ENCODE data around the gene EZR. TPM values are rescaled to one million over a fixed set of nuclear protein-coding genes. Genes with fewer than 3 reads are reported as not detected.
A peak's percentile ranks its signal among the peaks of the same experiment; 100 is the strongest.

Gene EZR
- total and polyA plus RNA-seq, 2 donors (not counting 1 experiment from before 2014, with no cell fraction given): 227 to 945 TPM

DNA sequence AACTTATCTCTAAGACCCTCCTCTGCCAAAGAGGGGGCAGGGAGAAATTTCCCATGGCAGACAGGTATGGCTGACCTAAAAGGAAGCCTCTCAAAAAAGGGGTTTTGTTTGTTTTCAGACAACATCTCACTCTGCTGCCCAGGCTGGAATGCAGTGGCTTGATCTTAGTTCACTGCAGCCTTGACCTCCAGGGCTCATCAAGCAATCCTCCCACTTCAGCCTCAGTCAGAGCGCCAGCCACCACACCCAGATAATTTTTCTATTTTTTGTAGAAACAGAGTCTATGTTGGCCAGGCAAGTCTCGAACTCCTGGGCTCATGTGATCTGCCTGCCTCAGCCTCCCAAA lies 3.8 kb downstream of the EZR start:
- no peak for TF ChIP-seq EZH2 (IDR thresholded peaks at IDR 0.05; ENCODE audit: borderline replicate concordance, insufficient read depth, low read depth, low read length, poor library complexity, severe bottlenecking)
- TF ChIP-seq, protein P1, sequence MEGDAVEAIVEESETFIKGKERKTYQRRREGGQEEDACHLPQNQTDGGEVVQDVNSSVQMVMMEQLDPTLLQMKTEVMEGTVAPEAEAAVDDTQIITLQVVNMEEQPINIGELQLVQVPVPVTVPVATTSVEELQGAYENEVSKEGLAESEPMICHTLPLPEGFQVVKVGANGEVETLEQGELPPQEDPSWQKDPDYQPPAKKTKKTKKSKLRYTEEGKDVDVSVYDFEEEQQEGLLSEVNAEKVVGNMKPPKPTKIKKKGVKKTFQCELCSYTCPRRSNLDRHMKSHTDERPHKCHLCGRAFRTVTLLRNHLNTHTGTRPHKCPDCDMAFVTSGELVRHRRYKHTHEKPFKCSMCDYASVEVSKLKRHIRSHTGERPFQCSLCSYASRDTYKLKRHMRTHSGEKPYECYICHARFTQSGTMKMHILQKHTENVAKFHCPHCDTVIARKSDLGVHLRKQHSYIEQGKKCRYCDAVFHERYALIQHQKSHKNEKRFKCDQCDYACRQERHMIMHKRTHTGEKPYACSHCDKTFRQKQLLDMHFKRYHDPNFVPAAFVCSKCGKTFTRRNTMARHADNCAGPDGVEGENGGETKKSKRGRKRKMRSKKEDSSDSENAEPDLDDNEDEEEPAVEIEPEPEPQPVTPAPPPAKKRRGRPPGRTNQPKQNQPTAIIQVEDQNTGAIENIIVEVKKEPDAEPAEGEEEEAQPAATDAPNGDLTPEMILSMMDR (IDR thresholded peaks at IDR 0.05): no peak
- Mint-ChIP-seq H3K27ac (peak overlapping the region; percentile 92), H3K4me3 (peak overlapping the region; percentile 88), H3K4me1 (peaks cover 65% of the 10 kb centered on the region), H3K9me3 (ENCODE audit: insufficient read depth) (no peaks in the 10 kb centered on the region), H3K27me3 (no peaks in the 10 kb centered on the region)
- Histone ChIP-seq H3K27me3 (replicated peaks in 1 of 4; ENCODE audit: control extremely low read depth in 1 of 4, control insufficient read depth in 3 of 4, insufficient read depth in 4 of 4, low read length in 3 of 4) (no peaks in the 10 kb centered on the region), H3K27ac (ENCODE audit: low read length in 2 of 2) (peak overlapping the region; percentile 96 to 99), H3K79me2 (ENCODE audit: control insufficient read depth, insufficient read depth, low read length) (peaks cover 77% of the 10 kb centered on the region), H3K9ac (ENCODE audit: low read length) (peak overlapping the region; percentile 94), H3K4me1 (ENCODE audit: control insufficient read depth in 2 of 2, insufficient read depth in 2 of 2, low read length in 2 of 2) (peaks cover 65 to 76% of the 10 kb centered on the region in 2 donors), H3K9me3 (ENCODE audit: control extremely low read depth in 1 of 3, control insufficient read depth in 2 of 3, insufficient read depth in 1 of 3, low read length in 2 of 3) (peaks cover 0 to 10% (median 2%) of the 10 kb centered on the region in 3 donors), H3K4me2 (replicated peaks; ENCODE audit: low read depth, low read length, poor library complexity, severe bottlenecking) (peak overlapping the region; percentile 95), H3K36me3 (replicated peaks in 1 of 2; ENCODE audit: control extremely low read depth in 1 of 2, control insufficient read depth in 1 of 2, extremely low read depth in 1 of 2, insufficient read depth in 2 of 2, low read length in 1 of 2) (peaks cover 4 to 74% of the 10 kb centered on the region in 2 experiments), H3K4me3 (ENCODE audit: control extremely low read depth in 1 of 5, extremely low read depth in 1 of 5, insufficient read depth in 1 of 5, low read depth in 2 of 5, low read length in 4 of 5) (peak overlapping the region in 4 of 5 experiments; percentile 60 to 100 (median 80)), H4K20me1 (ENCODE audit: control insufficient read depth, insufficient read depth, low read length, poor library complexity, severe bottlenecking) (peaks cover 70% of the 10 kb centered on the region), H2AFZ (ENCODE audit: insufficient read depth, low read depth, low read length, poor library complexity, severe bottlenecking) (no peak overlapping the region)
- DNase-seq: no peak
- ChIA-PET CTCF (interaction anchor here (1.0 to 5.2 kb wide), 3 partner anchors 16 to 111 kb away, joined by 3 to 27 read pairs (median 7); no protein-coding TSS in a partner anchor), POLR2A (interaction anchor here (5.2 kb wide), 1 partner anchor 53 kb away, joined by 77 read pairs; no protein-coding TSS in a partner anchor)
- intact Hi-C loops (cut with micrococcal nuclease): loop anchor here (5.0 kb wide), 1 partner anchor 227 kb away; the partner anchor contains the start of gene TAGAP
- ATAC-seq (ENCODE audit: low read depth): no peak
- WGBS (ENCODE audit: insufficient coverage): no CpG with 5 or more reads among the region's 2 CpGs

DNA sequence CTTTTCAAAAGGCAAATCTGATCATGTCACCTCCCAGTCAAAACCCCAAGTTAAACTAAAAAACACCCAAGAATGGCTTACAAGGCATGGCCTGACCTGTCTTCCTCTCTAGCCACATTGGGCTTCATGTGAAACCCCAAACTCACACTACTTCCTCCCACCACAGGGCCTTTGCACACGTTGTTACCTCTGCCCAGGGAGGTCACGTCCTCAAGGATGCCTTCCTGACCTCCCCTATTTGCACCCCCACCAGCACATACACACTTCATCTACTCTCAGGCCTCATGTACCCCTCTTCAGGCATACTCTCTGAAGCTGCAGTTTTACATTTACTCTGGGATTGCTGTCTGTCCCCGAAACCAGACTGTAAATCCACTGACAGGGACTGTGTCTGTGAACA lies 6.1 kb downstream of the EZR start:
- Histone ChIP-seq H3K9me3 (ENCODE audit: control extremely low read depth in 1 of 3, control insufficient read depth in 2 of 3, insufficient read depth in 1 of 3, low read length in 2 of 3) (peaks cover 0 to 3% (median 0%) of the 10 kb centered on the region in 3 donors), H3K36me3 (replicated peaks in 1 of 2; ENCODE audit: control extremely low read depth in 1 of 2, control insufficient read depth in 1 of 2, extremely low read depth in 1 of 2, insufficient read depth in 2 of 2, low read length in 1 of 2) (peaks cover 4 to 93% of the 10 kb centered on the region in 2 experiments), H3K79me2 (ENCODE audit: control insufficient read depth, insufficient read depth, low read length) (peaks cover 100% of the 10 kb centered on the region), H3K4me3 (ENCODE audit: control extremely low read depth in 1 of 5, extremely low read depth in 1 of 5, insufficient read depth in 1 of 5, low read depth in 2 of 5, low read length in 4 of 5) (peak overlapping the region in 3 of 5 experiments; percentile 6 to 100 (median 69)), H2AFZ (ENCODE audit: insufficient read depth, low read depth, low read length, poor library complexity, severe bottlenecking) (no peak overlapping the region), H3K4me2 (replicated peaks; ENCODE audit: low read depth, low read length, poor library complexity, severe bottlenecking) (peak overlapping the region; percentile 95), H4K20me1 (ENCODE audit: control insufficient read depth, insufficient read depth, low read length, poor library complexity, severe bottlenecking) (peaks cover 80% of the 10 kb centered on the region), H3K9ac (ENCODE audit: low read length) (peak overlapping the region; percentile 94), H3K27me3 (replicated peaks in 1 of 4; ENCODE audit: control extremely low read depth in 1 of 4, control insufficient read depth in 3 of 4, insufficient read depth in 4 of 4, low read length in 3 of 4) (no peaks in the 10 kb centered on the region), H3K27ac (ENCODE audit: low read length in 2 of 2) (peak overlapping the region; percentile 96 to 99), H3K4me1 (ENCODE audit: control insufficient read depth in 2 of 2, insufficient read depth in 2 of 2, low read length in 2 of 2) (peaks cover 88 to 92% of the 10 kb centered on the region in 2 donors)
- intact Hi-C loops (cut with micrococcal nuclease): no loop called here
- CTCF ChIA-PET: interaction anchor here (1.2 to 5.2 kb wide), 9 partner anchors 9 to 159 kb away, joined by 3 to 27 read pairs (median 9); no protein-coding TSS in a partner anchor
- no peaks in the 10 kb centered on the region for H3K9me3 Mint-ChIP-seq (ENCODE audit: insufficient read depth)
- WGBS (ENCODE audit: insufficient coverage): 60% methylated on average over 3 of the region's 3 CpGs
- peak overlapping the region; percentile 73 for H3K27ac Mint-ChIP-seq
- no peaks in the 10 kb centered on the region for H3K27me3 Mint-ChIP-seq
- DNase-seq (no peak), ATAC-seq (ENCODE audit: low read depth) (no peak)
- peaks cover 79% of the 10 kb centered on the region for H3K4me1 Mint-ChIP-seq
- TF ChIP-seq EZH2 (IDR thresholded peaks at IDR 0.05; ENCODE audit: borderline replicate concordance, insufficient read depth, low read depth, low read length, poor library complexity, severe bottlenecking): no peak
- TF ChIP-seq, protein P1 (IDR thresholded peaks at IDR 0.05): no peak
- peak overlapping the region; percentile 88 for H3K4me3 Mint-ChIP-seq
- POLR2A ChIA-PET: interaction anchor here (1.2 to 5.2 kb wide), 4 partner anchors 9 to 98 kb away, joined by 3 to 77 read pairs (median 12); no protein-coding TSS in a partner anchor
